Stimulated activated CD4-positive, alpha-beta T cell treated with anti-CD3 and anti-CD28 coated beads, TNF-alpha, amount 100 ng/mL, for 1 hour (primary cell): ENCODE measurements around the gene KDM2B.
"Not testable (repeated sequence)": the region's sequence is repeated elsewhere in the genome, so short reads cannot be mapped to it uniquely, and the experiment has no call there.

ENCODE experiments used
- DNase-seq, 3 donors: peaks; one replicate each; pipeline ENCODE4 v3.0.0-alpha.2; 2020; ENCODE audit warnings: low read depth in 3 of 3, low spot score in 1 of 3

Gene KDM2B

GRCh38 chr12:121391619-121392324, 189.1 kb downstream of the KDM2B start:
- DNase-seq = no peak

GRCh38 chr12:121390856-121391255, 190.0 kb downstream of the KDM2B start:
- DNase-seq = no peak

- DNase-seq = no peak
Measured at GRCh38 chr12:121388421-121388981, 192.3 kb downstream of the KDM2B start.

GRCh38 chr12:121384891-121385290, 195.9 kb downstream of the KDM2B start:
- not testable (repeated sequence) for DNase-seq

GRCh38 chr12:121383601-121384021, 197.2 kb downstream of the KDM2B start:
- no peak for DNase-seq

- DNase-seq = no peak
Measured at GRCh38 chr12:121379945-121380344, 200.9 kb downstream of the KDM2B start.
